HG03159 (cell line): Measurements from ENCODE around the gene FAM3A.
A peak's percentile ranks its signal among the peaks of the same experiment; 100 is the strongest.

Experiments
- ATAC-seq: cut with Tn5 transposase; IDR thresholded peaks from one replicate; pipeline ENCODE4 v1.9.1; 2021; ENCODE audit warnings: mild to moderate bottlenecking, moderate library complexity; ENCODE audit not compliant: unreplicated experiment

FAM3A gene

DNA sequence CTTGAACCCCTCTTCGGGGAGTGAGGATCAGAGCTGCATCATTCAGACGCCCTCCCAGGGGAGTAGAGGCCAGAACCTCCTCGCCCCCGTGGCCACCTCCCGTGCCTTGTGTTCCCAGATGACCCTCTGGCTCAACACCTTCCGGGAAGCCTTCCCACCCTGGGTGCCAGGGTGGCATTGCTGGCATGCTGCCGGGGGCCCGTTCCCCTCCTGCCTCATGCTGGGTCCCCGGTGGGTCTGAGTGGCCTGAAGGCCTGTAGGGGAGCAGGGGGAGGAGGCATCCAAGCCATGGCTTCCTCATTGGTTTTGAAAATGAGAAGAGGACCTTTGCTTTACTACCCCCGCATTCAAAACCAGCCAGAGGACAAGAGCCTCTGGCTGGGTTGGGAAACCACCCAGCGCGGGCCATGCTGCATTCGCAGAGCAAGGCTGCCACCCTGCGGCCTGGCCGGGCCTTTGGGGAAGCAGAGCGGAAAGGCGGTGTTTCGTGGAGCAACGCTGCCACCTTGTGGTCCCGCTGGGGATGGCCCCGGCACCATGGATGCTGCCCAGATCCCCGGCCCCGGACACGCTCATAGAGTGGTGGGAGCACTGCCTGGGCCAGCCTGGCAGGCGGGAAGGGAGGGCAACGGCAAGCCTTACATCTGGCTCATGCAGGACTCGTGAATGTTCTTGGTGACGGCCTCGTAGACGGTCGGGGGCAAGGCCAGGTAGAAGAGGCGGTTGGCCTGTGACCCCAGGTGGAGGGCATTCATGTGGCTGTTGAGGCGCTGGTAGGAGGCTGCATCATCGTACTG is 18.7 kb upstream of the FAM3A start:
- ATAC-seq = peak; percentile 93

DNA sequence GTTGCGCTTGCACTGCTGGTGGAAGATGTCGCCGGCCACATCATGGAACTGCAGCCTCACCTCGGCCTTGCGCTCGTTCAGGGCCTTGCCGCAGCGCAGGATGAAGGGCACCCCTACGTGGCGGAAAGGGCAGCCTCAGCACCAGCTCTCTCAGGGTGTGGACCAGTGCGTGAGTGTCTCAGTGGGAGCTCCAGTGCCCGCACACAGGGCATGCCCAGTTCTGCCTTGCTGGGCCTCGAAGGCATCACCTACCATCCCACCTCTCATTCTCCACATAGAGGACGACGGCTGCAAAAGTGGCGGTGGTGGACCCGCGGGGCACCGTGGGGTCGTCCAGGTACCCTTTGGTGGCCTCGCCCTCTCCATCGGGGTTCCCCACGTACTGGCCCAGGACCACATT is 16.7 kb upstream of the FAM3A start:
- no peak for ATAC-seq

- no peak for ATAC-seq
Measured at GRCh38 chrX:154531626-154532025, 15.6 kb upstream of the FAM3A start.

- no peak for ATAC-seq
Measured at GRCh38 chrX:154530286-154530685, 14.3 kb upstream of the FAM3A start.

- ATAC-seq = no peak
Measured at GRCh38 chrX:154529206-154529612, 13.2 kb upstream of the FAM3A start.

DNA sequence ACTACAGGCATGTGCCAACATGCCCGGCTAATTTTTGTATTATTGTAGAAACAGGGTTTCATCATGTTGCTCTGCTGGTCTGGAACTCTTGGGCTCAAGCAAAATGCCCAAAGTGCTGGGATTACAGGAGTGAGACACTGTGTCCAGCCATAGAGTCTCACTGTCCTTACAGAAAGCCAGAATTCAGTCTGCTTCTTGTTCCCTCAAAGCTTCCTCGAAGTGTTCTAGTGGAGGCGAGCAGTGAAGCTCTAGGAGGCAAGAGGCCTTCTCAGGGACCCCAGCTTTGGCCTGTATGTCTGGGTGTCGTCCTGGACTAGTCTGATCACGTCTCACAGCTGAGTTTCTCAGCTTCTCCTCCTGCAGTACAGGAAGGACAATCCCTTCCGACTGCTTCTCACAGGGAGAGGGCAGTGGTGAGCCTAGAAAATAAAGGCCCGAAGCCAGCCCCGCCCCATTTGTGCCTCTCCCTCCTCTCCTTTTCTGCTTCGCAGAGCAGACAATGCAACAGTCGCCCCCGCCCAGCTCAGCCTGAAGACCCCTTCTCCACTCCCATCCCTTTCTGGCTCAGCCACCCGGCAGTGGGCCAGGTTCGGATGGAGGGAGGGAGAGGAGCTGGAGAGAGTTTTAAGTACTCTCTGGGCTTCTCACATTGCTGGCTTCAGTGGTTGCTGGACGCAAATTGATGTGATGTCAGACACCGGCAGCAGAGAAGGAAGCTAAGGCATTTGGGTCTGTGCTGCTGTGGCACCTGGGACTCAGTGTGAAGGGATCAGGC is 11.1 kb upstream of the FAM3A start:
- ATAC-seq = peak; percentile 69

DNA sequence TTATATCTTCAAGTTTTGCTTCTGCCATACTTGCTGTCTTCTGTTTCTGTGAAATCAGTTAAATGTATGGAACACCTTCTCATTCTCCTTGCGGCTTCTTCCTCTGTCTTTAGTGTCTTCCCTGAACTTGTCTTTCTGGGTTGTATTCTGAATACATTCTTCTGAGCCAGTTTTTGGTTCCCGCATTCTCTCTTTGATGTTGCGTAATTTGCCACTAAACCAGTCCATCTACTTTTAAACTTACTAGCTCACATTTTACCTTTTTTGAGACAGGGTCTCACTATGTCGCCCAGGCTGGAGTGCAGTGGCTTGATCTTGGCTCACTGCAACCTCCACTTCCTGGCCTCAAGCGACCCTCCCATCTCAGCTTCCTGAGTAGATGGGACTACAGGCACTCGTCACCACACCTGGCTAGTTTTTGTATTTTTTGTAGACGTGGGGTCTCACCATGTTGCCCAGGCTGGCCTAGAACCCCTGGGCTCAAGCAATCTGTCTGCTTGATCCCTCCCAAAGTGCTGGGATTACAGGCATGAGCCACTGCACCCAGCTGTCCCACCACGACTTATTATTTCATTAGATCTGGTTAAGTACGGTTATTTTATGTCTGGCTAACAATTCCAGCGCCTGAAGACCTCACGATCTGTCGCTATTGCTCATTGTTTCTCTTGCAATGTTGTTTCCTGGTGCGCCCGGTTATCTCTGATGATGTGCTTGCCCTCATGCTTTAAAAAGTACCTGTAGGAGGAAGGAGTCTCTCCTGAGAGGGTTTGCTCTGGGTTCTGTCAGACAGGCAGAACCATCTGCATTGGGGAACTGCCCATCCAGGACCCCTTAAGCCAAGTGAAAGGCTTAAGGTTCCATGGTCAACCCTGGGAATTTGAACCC is 9.8 kb upstream of the FAM3A start:
- no peak for ATAC-seq

DNA sequence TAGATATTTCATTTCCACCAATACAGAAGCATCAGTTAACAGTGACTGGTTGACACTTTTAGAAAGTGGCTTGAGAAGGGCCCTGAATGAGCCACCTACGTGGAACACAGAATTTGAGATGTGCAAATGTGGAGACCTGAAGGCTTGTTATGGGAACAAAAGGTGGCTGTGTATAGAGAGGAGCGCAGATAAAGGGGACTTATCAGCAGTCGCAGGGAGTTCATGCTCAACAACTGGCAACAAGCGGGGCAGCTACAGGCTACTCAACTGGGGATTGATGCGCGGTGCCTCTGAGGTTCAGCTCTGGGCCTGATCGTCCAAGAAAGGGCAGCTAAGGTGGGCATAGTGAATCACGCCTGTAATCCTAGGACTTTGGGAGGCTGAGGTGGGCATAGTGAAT is 3.4 kb upstream of the FAM3A start:
- no peak for ATAC-seq

- no peak for ATAC-seq
Measured at GRCh38 chrX:154517101-154517781, 1.2 kb upstream of the FAM3A start.

GRCh38 chrX:154516656-154517100 is 646 bp upstream of the FAM3A start:
- no peak for ATAC-seq

DNA sequence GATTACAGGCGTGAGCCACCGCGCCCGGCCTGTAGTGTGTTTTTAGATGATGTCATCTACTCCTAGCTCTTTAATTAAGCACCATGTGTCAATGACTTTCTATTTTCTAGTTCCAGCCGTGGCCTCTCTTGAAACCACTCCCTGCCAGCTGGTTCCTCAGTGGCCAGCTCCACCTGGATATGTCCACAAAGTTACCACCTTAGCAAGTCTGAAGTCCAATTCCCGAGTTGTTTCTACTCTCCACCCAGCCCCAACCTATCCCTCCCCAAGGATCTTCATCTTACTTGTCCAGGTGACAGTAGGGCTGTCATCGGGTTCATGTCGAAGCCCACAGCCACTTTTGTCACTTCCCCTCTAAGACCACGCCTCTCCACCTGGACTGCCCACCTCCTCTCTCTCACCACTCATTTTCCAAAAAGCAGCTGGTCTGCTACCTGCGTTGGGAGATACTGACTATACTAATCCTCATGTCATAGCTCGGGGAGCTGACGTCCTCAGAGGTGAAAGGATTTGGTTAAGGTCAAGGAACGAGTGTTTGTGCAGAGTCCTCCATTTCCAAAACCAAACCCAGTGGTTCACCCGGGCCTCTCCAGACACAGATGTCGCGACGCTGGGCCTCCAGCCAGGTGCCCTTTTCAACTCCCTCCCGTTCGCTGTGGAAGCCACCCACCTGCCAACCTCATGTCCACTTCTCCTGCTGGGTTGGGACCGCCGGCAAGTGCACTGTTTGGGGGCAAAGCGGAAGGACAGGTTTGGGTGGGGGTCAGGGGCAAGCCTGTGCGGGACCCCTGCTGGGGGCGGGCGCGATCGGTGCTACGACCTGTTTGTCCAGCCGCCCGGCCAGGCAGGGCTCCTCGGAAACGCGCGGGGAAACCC is 704 bp downstream of the FAM3A start:
- ATAC-seq = no peak

DNA sequence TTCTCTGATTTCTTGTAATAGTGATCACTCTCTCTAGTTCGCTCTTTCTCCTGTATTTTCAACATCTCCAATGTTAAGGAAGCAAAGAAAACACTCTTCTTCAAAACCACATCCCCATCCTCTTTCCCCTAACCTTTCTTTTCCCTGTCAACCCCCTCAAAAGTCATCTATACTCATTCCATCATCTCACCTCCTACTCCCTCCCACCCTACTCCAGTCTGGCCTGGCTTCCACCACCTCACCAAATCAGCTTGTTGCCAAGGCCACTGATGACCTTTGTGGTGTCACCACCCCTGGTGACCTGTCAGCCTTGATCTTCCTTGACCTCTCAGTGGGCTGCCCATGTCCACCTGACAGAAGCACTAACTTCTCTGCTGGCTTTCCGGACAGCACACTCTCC is 2.3 kb downstream of the FAM3A start:
- no peak for ATAC-seq

- no peak for ATAC-seq
Measured at GRCh38 chrX:154512879-154513553, 3.0 kb downstream of the FAM3A start.

DNA sequence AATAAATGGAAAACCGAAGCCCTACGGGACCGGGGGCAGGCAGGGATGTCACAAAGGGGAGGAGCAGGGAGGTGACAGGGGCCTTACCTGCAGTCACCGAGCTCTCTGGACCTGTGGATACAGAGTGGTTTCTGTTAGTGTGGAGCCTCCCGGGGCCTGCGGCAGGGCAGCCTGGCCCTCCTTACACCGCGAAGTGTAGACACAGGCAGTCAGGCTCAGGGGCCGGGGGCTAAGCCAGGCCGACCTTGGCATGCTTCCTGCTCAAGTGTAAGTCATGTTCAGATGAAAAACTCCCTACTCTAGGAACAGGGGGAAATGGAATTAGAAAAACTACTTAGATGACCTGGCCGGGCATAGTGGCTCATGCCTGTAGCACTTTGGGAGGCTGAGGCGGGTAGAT is 4.3 kb downstream of the FAM3A start:
- no peak for ATAC-seq

- ATAC-seq = no peak
Measured at GRCh38 chrX:154509455-154509854, 6.6 kb downstream of the FAM3A start.

GRCh38 chrX:154508384-154508745 is 7.7 kb downstream of the FAM3A start:
- no peak for ATAC-seq

DNA sequence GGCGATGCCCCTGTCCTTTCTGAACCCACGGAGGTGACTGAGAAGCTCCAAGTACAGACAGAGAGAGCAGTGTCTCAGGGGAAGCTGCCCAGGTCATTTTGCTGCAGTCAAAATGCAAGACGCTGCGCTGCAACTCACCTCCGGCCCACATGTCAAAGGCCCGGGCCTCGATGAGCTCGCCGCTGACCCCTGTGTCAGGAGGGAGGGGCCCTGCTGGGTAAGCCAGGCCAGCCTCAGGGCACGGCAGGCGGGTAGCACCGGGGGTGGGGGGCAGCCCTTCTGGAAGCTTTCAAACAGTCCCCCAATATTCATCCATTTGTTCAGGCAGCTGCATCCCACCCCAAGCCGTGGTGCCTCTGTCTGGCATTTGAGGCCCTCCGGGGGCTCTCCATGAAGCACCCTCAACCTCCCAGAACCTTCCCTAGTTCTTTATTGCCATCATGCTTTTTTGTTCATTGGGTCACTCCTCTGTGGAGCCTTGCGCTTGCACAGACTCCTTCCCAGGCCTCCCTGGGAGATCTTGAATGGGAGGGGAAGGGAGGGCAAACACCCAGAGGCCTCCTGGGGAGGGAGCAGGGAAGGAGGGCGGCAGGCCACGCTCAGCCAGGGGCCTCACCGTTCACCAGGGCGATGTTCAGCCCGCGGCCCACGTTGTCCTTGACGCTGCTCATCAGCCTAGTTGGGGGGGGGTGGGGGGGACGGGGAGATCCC is 8.2 kb downstream of the FAM3A start:
- ATAC-seq = no peak

GRCh38 chrX:154506483-154507332 is 9.3 kb downstream of the FAM3A start:
- no peak for ATAC-seq
